A204.1 (cell line): ENCODE results near the gene HPDL.

Experiments used
- FAIRE-seq: peaks from 2 replicates; lab custom pipeline; 2012; peaks lifted over from hg19 to GRCh38; lab: Jason Lieb, UNC

HPDL gene

DNA sequence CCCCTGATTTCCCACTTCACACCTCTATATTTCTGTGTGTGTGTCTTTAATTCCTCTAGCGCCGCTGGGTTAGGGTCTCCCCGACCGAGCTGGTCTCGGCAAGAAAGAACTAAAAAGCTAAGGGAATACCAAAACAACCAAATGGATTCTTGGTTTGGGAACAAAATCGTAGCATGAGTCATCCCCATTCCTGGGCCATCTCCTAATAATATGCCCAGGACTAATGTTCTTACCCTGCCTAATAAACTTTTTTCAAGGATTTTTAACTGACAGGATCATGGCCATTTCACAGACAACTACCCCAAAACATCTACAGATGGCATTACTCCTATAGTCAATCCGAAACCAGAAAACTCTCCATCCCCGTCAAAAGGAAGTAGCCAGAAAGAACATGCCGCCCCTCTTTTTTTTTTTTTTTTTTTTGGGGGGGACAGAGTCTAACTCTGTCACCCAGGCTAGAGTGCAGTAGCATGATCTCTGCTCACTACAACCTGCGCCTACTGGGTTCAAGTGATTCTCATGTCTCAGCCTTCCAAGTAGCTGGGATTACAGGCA, 4.1 kb upstream of the HPDL start:
- FAIRE-seq: no peak

DNA sequence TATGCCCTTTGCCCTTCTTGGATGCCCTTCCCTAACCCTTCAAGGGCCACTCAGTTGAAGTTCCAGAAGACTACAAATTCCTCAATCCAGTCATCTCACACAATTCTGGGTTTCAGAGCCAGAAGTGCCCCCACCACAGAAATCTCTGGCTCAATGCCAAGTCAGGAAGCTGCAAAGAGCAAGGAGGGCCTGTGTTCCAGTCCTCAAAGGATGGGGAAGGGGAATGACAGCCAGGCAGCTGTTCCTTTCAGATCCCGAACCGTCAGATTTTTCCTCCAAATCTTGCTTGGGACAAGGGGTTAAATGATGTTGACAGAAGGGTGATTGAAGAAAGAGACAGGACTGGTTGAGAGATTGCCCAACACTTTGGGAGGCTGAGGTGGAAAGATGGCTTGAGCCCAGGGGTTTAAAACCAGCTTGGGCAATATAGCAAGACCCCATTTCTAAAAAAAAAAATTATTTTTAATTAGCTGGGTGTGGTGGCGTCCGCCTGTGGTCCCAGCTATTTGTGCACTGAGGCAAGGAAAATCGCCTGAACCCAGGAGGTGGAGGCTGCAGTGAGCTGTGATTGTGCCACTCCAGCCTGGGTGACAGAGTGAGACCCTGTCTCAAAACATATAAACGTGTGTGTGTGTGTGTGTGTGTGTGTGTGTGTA, 716 bp upstream of the HPDL start:
- no peak for FAIRE-seq

DNA sequence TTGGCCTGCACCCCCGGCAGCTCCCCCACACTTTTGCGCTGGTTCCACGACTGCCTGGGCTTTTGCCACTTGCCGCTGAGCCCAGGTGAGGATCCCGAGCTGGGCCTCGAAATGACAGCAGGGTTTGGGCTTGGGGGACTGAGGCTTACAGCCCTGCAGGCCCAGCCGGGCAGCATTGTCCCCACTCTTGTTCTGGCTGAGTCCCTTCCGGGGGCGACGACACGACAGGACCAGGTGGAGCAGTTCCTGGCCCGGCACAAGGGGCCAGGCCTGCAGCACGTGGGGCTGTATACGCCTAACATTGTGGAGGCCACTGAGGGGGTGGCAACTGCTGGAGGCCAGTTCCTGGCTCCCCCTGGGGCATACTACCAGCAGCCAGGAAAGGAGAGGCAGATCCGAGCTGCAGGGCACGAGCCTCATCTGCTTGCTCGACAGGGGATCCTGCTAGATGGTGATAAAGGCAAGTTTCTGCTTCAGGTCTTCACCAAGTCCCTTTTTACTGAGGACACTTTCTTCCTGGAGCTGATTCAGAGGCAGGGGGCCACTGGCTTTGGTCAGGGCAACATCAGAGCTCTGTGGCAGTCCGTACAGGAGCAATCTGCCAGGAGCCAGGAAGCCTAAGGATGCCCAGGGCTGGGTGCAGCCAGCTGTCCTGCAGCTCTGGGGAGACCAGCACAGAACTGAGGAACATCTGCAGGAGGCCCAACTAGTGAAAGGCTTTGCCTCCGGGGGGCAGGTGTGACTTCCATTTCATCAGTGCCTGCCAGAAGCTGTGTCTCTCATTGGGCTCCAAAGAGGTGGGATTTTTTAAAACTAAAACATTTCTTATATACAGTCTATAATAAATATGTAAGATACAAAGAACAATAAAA, 1.2 kb downstream of the HPDL start:
- FAIRE-seq: no peak

DNA sequence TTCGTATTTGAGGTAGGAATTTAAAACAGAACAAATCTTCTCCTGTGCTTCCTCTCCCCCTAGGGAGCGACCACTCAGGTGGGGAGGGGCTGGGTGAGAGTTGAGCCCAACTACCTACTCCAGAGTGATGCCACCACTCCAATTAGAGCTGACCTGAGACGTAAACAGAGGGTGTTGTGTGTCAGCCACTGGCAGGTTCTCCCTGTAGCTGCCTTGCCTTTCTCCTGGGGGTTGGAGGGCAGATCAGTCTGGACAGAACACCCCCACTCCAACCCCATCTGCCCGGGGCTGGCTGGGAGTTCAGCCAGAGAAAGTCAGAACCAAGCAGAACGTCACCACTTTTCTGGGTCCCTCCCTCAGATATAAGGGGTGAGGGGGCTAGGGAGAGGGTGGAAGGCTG, 2.0 kb downstream of the HPDL start:
- no peak for FAIRE-seq

DNA sequence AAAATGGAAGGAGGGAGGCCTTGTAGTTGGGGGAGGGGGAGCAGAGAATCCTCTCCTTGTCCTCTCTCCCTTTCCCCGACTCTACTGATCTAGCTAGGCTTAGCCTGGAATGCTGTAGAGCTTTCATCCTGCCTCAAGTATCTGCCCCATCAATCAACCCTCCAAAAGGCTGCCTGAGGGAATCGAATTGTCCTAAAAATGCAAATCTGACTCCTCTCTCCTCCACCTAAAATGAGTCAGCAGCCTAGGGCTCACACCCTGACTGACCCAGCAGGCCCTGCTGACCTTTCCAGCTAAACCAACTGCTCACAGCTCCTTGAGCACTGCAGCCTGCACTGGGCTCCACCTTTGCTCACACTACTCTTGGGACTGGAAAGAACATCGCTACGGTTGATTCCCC, 2.8 kb downstream of the HPDL start:
- no peak for FAIRE-seq

DNA sequence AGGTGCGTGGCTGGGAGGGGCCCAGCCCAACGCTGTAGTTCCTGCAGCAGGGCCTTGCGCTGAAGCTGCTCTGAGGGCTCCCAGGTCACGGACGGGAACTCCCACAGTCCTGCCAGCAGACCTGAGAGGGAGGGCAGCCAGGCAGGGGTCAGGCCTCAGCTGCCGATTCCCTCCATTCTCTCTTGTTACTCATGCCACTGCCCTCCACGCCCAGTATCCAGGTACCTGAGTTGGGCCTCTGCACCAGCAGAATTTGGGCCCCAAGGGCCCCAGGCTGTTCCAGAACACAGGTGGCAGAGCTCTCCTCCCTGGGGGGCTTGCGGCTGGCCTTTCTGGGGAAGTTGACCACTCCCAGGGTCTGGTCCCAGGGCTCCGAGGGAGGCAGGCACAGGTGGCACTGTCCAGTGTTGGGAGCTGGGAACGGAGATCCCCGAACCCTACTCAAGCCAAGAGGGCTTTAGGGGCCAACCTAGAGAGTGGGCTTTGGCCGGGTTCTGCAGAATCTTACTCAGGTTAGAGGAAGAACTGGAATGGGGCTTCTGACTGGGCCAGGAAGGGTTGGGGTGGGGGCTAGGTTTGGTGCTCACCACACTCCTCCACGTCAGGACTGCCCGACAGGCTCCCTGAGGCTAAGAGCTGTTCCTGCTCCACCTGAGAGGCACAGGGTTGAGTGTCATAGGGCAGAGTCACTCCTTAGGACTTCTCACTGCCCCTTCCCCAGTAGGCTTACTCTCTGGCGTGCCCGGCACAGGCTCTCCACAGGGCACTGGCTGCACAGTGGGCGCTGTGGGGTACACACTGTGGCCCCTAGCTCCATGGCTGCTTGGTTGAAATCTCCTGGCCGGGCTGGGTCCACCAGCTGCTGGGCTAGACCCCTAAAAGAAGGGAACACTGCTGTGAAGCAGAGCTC, 5.0 kb downstream of the HPDL start:
- FAIRE-seq: no peak

DNA sequence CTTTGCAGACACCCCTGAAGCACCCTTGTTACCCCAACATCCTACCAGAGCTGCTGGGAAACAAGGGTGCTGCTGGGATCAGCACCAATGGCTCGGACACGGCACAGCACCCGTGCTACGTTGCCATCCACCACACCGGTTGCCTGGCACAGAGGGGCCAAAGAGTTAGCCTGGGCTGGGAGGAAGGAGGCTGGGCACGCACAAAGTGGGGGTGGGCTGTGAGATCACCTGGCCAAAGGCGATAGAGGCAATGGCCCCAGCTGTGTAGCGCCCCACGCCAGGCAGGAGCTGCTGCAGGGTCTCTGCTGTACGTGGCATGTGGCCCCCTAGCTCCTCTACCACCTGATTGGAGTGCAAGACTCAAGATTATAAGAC, 5.6 kb downstream of the HPDL start:
- FAIRE-seq: no peak

DNA sequence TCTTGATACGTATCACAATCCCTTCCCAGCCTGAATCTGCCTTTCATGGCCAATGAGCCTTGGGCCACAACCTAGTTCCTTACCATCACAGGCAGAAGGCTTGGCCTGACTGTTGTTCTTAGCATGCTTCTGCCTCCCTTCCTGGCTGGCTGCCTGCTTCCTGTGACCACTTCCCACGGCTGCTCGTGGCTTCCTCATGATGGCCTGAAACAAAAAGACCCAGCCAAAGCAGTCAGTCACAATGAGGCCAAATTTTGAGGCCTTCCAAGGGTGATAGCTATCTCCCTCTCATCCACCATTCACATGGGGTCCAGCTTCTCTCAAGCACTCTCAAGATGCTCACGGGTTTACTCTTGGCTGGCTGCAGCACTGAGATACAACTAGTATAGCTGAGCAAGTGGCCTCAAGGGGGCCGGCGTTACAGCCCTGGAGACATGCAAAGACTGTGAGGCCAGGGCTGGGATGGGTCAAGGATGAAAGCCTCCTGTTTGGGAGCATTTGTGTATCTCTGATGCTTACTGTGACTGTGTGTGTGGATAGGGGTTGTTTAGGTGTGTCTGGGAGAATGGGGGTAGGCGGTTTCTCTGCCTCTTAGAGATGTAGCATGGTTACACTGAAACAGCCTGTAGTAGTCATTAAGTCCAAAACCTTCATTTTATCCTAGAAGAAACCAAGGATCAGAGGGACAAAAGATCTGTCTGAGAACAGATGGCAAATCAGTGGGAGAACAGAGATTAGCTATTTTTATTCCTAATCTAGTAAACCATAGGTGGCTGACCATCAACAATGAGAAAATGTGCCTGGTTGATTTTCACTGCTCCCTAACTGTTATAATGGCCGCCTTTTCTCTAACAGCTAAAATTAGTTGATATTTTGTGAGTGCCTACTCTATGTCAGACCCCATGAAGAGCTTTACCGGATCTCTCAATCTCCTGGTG, 7.9 kb downstream of the HPDL start:
- no peak for FAIRE-seq

DNA sequence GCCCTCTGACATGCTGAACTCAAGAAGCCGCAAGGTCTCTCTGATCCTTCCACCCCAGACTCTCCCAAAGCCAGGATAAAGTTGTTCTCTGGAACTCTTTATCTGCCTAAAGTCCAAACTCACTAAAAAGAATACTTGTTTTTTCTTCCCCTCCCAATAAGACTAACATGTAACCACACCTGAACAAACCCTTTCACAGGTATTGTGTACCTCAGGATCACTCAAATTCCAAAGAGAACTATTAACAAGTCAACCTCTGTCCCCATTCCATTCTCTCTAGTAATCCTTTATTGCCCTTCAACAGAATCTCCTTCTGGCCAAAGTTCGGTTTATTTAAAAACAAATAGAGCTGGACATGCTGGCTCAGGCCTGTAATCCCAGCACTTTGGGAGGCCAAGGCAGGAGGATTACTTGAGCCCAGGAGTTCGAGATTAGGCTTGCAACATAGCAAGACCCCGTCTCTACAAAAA, 9.2 kb downstream of the HPDL start:
- no peak for FAIRE-seq

DNA sequence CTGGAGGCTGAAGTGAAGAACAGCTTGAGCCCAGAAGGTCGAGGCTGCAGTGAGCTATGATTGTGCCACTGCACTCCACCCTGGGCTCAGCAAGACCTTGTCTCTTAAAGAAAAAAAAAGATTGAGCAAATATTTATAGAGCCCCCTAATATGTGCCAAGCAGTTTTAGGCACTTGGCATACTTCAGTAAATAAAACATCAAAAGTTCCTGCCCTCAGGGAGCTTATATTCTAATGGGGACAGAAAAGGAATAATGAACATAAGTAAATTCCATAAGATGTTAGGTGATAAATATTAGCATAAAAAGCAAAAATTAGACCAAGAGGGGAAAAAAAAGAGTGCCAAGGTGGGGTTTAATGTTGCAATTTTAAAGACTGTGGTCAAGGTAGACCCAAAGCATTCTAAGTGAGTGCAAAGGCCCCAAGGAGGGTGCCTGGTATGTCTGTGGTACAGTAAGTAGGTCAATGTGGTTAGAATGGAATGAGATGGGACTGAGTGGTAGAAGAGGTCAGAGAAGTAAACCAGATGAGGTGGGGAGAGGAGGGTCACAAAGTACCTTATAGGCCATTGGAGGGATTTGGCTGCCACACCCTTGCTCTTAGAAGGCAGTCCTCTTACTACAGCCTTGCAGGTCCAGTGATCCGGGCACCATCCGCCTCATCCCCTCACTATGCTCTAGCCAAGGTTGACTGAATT, 11.1 kb downstream of the HPDL start:
- FAIRE-seq: no peak

DNA sequence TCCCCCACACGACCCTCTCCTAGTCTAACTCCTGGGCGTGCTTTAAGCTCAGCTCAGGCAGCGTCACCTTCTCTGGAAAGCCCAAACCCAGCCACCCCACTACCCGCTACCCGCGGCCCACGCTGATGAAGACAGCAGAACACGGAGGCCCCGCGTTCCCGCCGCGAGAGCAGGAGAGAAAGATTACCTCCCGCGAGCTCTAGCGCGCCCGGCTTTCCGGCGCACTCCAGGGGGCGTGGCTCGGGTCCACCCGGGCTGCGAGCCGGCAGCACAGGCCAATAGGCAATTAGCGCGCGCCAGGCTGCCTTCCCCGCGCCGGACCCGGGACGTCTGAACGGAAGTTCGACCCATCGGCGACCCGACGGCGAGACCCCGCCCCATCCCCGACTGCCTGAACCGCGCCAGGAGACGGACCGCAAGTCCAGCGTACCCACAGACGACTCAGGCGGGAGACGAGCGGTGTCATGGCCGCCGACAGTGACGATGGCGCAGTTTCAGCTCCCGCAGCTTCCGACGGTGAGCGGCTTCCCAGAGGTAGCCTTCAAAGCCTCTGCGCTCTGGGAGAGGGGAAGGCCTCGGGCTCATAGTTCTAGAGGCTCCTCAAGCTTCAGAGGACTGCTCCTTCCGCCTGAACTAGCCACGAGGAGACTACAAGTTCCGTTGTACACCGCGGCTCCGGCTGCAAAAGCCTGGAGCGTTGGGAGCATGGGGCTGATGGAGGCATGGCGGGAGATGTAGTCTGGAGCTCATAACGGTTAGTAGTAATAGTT, 13.3 kb downstream of the HPDL start, which contains the start of the genes MUTYH and TOE1:
TSS of gene MUTYH (minus strand) at position 652 of the 770 bp plus-strand sequence. CDS start 5,935 bp downstream, outside the sequence.
TSS of gene TOE1 (plus strand) at position 382 of the 770 bp plus-strand sequence. CDS start at position 465, 83 bp downstream.
- FAIRE-seq: no peak

DNA sequence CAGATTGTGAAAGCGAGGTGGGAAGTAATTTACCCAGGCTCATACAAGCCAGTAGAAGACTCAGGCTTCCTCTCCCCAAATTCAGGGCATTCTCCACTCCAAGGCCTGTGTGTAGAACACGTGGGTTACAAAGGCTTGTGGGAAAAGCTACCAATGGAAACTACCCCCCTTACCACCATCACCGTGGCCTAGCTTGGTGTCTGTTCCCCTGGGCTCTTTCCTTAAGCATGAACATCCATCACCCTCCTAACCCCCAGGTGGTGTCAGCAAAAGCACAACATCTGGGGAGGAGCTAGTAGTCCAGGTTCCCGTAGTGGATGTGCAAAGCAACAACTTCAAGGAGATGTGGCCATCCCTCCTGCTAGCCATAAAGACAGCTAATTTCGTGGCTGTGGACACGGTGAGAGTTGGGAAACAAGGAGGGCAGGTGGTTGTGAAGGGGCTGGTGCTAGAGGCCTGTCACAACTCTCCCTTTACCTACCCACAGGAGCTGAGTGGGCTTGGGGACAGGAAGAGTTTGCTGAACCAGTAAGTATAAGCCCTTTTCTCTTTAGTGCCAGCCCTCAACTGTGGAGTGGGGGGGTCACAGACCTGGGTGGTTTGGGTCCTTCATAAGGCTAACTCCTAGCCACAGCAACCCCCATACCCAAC, 14.2 kb downstream of the HPDL start:
- no peak for FAIRE-seq

DNA sequence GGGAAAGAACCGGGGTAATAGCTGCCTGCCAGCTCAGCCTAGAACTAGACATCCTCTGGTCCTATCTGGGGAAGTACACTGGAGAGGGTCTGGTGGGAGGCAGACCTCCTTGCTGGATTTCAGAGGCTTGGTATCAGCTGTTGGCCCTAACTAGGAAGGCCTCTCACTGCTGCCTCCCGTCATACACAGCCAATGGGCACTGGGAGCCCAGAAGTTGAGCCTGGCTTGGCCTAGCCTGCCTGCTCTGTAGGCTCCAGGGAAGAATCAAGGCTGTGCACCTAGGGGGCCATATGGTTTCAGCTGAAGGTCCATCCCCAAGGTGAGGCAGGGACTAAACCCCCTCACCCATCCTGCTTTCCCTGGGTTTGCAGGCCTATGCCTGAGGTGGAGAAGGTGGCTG, 17.8 kb downstream of the HPDL start:
- FAIRE-seq: no peak

DNA sequence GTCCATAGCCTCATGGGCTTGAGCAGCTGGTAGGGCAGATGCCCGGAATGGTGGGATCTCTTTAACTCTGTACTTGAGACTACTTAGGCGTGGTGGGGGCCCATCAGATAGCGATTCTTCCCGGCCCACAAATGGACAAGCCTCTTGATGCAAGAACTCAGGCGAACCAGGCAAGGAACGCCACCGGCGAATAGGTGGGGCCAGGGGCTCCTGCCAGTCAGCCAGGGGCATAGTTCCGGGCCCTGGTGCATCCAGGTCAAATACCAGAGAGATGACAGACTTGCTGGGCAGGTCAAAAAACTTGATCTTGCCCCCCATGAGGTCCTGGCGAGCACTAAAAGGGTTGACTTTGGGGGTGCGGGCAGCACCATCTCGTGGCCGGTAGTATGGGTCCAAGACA, 18.3 kb downstream of the HPDL start:
- FAIRE-seq: no peak

DNA sequence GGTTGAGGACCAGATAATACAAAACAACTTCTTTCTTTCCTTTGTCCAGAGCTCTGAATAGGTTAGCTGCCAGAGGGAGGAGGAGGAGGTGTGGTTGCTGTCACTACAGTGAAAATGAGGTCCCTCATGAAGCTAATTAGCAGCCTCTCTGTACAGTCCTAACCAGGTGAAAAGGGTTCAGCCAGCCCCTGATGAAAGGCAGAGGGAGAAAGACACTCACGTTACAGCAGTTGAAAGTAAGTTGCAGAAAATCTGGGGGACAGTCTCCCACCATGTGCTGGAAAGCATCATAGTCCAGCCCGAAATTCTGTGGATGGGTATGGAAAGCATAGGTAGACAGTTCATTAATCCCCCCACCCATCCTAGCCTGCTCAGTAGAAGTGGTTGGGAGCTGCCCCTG, 19.8 kb downstream of the HPDL start:
- no peak for FAIRE-seq

DNA sequence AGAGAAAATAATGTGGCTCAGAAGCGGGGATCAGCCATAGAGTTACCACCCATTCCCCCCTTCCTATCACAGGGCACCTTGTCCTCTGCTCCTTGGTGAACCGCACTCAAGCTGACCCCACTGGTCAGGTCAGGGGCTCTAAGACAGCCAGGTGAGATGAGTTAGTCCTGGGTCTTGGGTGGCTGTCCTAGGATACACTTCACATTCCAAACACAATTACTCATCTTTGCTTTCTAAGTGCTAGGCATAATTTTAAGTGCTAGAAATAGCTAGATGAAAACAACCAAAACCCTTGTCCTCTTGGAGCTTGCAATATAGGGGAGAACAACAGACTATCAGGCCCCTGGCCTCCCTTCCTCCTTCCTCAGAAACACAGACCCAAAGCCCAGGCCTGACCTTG, 21.3 kb downstream of the HPDL start:
- FAIRE-seq: no peak

DNA sequence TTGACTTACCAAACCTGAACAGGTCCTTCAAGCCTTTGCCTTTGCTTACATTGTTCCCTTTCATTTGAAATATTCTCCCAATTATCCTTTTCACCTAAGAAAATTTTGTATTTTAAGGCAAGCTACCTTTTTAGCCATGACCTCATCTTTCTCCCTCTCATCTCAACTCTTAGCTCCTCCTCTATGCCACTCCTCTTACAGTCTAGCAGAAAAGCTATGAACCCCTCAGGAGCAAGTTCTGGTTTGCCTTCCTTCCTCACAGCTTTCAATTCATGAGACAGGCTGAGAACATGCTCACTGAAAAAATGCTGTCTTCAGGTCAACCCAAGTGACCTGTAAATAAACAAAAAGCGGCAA, 21.9 kb downstream of the HPDL start:
- FAIRE-seq: no peak

DNA sequence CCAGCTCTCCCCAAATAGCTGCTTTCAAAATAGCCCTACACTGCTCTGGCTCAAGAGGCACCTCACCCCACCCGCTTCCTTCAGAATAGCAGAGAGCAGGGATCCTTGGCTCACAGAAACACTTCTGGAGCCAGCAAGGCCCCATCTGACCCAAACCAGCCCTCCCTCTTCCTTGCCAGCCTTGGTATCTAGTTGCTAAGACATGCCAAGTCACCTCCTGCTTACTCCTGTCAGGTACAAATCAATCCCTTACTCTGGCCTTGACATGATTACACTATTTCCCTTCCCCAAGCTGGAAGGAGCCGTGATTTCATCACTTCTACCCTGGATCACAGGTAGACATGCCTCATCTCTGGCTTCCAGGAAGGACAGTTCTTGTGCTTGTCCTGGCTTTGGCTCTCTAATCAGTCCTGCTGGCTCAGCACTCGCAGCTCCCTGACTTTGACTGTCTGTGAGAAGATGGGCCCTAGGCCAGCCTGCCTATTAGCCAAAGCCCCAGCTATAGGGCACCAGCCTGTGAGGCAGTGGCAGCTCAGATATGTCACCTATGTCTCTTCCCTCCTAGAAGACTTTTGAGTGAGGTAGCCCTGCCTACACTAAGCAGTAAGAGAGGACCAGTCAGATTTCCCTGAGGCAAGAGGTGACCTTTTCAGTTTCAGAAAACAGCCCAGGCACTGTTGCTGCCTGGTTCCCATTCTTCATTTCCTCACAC, 22.4 kb downstream of the HPDL start:
- no peak for FAIRE-seq

DNA sequence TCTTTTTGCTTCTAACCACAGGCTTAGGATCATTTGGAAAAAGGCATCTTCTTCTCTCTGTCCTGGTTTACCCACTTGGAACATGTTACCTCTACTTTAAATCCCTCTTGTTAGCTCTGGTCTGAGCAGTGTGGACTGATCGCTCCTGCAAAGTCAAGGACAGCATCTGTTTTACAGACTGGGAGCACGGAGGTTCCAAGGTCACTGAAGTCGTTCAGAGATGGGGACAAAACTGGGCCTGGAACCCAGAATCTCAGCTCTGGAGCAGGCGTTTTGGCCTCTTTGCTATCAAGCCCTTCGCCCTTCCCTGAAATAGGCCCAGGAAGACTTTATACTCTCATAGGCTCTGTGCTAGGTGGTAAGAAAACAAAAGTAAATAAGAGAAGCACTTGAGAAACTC, 24.8 kb downstream of the HPDL start:
- no peak for FAIRE-seq
